Effector CD4-positive, alpha-beta T cell (primary cell): Measurements from ENCODE around the gene FLNA.
"Not testable (repeated sequence)": the region's sequence is repeated elsewhere in the genome, so short reads cannot be mapped to it uniquely, and the experiment has no call there.

Experiments used
- DNase-seq: peaks from one replicate; pipeline ENCODE4 v3.0.0-alpha.2; 2020

Gene FLNA

GRCh38 chrX:154328646-154329045, 45.8 kb downstream of the FLNA start:
- DNase-seq, result no peak

GRCh38 chrX:154327038-154327820, 47.2 kb downstream of the FLNA start:
- DNase-seq, result peak; percentile 29

DNA sequence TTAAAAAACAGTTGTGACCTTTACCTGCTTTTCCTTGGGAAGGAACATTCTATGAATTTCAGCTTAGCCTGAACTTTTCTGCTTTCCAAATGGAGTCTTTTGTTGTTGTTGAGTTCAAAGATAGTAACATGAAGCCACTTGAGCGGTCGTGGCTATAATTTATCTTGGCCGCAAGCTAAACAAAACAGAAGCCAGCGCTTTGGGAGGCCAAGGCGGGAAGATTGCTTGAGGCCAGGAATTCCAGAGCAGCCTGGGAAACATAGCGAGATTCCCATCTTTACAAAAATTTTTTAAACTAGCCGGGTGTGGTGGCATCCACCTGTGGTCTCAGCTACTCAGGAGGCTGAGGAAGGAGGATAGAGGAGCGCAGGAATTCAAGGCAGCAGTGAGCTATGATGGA, 48.9 kb downstream of the FLNA start:
- DNase-seq, result no peak

- DNase-seq, result no peak
These were observed 50.9 kb downstream of the FLNA start for GRCh38 chrX:154323537-154323936.

- DNase-seq, result no peak
These were observed 51.5 kb downstream of the FLNA start for GRCh38 chrX:154322890-154323289.

DNA sequence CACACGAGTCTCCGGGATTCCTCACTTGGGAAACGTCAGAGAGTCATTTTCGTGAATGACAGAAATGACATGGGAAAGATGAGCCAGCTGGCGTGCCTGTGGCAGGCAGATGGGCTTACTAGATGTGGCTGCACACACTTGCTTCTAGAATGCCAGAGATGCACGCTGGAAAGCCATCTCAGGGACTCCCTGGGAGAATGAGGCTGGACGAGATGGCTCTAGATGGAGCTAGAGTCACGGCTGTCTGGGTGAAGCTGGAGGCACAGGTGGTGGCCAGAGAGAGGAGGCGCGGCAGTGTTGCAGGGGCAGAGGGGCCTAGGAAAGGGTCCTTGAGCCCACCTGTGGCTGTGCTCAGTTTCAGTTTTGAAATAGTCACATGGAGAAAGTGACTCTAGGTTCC, 52.8 kb downstream of the FLNA start:
- no peak for DNase-seq

DNA sequence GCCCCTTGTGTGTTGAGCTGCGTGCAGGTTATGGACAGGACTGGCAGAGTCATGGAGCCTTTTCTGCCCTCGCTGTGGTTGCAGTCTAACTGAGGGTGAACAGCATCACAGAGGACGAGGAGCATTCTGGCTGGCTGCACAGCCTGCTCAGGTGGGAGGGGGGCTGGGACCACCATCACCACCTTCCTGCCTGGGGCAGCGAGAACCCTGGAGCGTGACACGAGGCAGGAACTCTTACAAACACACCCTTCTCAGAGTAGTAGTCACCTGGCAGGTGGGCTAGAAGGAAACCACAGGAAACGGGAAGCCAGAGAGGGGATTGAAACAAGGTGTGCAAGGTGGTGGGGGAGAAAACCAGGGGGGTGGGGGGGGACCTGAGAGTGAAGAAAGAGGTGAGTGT, 53.3 kb downstream of the FLNA start:
- DNase-seq, result no peak

DNA sequence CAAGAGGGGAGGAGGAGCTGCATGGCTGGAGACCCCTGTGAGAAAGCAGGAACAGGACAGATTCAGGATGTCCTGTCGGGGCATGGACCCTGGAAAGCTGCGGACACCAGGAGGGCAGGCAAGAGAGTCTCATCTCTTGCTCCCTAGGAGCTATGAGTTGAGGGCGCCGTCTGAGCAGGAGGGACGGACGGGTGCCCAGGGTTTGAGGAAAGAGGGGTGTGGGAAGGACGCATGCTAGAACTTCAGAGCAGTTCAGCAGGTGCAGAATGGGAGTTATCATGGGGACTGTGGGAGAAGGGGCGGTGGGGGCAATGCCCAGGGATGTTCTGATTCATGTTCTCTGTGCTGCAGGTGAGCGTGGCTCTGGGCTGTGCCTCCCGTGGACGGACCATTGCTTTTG, 54.0 kb downstream of the FLNA start:
- no peak for DNase-seq

DNA sequence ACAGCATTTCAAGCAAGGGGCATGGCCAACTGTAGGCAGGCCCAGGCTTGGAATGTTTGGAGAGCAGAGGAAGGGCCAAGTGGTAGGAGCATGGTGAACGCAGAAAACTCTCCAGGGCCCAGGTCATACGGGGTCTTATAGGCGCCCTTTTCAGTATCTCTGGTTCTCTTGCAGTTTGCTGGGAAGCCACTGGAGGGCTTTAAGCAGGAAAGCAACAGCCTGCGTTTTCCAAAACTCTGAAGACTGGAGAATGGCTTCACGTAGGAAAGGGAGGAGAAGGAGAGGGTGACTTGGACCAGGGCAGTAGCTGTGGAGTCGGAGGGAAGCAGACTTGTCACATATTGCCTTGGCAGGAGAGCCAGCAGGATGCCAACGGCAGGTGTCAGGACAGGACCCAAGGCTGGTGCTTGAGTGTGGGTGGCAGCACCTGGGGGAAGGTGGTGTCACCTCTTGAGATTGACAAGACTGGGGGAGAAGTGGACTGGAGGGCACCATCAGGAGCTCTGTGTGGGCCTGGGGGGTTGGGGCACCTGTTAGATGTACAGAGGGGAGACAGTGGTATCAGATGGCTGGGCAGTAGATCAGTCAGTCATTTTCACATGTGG, 56.9 kb downstream of the FLNA start:
- DNase-seq, result no peak

DNA sequence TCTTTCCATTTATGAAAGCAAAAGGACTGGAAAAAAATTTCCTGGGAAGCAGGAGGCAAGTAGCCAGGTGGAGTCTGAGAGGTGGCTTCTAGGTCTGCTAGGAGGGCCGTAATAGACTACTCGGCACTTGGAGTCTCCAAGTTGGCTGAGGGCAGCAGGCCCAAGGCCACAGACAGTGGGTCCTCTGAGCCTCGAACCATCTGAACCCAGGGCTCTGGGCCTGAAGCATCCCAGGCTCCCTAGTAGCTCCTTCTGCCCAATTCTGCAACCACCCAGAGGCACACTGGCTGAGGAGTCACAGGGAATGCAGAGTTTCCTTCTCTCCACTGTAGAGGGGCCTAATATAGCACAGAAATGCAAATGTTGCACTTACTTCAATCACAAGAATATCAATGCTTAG, 59.0 kb downstream of the FLNA start:
- DNase-seq, result no peak

DNA sequence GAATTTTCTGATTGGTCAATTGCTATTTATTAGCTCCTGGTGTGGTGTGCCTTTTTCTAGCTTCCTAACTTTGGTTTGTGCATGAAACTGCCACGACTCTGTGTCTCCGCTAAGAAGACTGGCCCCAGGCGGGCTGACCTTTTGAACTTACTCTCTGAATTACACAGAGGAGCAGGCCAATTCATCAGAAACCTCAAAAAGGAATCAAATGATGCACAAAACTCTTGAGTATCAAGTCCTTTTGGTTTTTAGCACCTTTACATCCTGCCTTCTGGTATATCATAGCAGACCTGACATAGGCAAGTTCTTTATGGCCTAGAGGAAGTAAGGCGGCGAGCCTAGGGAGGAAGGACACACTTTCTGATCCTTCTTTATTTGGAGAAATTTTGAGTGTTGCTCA, 61.3 kb downstream of the FLNA start:
- DNase-seq, result no peak

DNA sequence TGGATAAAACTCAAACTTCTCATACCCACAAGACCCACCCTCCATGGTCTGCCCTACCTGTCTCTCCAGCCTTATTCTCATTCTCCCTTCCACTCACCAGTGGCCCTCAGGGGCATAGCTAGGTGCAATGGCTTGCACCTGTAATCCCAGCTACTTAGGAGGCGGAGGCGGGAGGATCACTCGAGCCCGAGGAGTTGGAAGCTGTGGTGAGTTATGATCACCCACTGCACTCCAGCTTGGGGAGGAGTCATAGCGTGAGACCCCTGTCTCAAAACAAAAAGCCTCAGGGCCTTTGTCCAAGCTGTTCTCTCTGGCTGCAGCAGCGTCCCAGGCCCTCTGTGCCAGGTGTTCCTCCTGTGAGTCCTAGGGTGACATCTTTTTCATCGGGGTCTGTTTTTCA, 62.3 kb downstream of the FLNA start:
- DNase-seq, result no peak

DNA sequence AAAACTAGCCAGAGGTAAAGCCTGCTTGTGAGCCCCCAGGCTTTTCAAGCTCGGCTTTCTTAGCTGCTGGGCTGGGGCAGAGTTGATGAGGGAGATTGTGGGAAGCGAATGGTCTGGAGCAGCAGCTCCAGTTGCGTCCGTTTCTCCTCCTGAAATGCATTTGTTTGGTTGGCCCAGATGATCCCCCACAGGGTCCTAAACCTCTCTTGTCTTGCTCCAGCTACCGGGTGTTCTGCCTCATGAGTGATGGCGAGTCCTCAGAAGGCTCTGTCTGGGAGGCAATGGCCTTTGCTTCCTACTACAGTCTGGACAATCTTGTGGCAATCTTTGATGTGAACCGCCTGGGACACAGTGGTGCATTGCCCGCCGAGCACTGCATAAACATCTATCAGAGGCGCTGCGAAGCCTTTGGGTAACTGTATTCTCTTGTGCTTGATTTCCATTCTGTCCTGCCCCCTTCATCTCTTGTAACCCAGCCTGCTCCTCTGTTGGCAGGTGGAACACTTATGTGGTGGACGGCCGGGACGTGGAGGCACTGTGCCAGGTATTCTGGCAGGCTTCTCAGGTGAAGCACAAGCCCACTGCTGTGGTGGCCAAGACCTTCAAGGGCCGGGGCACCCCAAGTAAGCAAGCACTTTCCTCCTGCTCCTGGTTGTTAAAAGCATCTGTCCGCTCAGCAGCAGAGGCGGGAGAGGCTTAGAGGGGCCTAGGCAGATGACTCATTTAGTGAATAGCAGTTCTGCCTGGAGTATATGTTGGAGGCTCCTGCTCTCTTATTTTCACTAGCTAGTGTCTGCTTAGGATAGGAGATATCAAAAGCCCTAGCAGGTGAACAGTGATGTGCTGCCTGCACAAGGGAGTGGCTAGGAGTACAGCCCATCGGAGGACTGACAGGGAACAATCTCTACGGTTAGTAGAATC, 63.6 kb downstream of the FLNA start:
- DNase-seq, result no peak

DNA sequence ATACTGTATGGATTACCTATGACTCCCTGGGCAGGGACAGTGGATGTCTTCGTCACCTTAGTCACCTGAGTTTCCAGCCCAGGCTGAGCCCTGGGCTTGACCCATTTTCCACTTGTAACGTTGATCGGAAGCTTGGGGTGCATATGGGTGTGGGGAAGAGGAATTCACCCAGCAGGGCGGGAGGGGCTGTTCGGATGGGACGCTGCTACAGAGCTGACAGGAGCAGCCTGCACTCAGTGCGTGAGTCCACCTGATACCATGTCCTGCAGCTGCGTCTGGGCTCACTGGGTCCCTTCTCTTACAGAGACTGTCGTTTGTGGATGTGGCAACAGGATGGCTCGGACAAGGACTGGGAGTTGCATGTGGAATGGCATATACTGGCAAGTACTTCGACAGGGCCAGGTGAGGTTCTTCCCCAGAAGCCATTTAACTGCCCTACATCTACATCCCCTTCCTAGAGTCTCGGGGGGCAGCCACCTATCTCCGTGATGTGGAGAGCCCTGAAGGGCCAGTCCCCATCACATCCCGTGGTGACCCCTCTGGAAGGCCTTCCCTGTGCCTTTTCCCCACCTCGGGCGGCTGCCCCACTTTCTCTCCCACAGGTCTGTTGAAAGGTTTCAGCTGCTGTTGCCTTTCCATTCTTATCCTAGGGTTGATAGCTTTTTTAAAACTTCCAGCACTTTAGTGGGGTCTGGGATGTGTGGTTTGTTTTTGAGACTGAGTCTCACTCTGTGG, 65.2 kb downstream of the FLNA start:
- no peak for DNase-seq

DNA sequence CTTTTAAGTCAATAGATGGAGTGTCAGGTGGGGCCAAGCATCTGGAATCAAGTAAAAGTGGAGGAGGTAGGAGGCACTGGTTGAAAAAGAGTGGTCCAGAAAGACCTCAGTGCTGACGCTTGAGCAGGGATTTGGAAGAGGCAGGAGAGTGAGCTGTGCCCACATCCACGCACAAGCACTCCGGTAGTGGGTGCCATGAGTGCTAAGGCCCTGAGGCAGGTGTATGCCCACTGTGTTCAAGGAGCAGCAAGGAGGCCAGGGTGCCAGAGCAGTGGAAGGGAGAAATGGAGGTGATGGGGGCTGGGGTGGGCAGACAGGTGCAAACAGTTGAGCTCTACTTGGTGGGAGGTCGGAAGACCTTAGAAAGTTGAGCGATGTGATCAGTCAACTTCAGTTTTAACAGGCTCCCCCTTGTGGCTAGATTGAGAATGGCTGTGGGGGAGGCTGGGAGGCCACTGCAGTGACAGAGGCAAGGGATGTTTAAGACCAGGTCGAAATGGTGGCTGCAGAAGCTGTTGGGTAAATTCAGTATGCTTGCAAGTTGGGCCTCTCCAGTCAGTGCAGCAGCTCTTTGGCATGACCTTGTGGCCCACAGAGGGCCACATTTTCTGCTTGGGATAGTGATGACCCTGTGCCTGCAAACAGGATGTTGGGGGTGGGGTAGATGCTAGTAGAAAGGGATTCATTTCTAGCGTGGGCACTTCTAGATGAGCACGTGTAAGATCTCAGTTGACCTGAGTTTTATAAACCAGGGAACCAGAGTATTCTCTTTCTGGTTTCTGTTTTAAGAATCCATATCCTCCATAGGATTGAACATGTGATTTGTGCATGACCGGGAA, 66.1 kb downstream of the FLNA start:
- peak; percentile 74 for DNase-seq

GRCh38 chrX:154307202-154307601, 67.2 kb downstream of the FLNA start:
- no peak for DNase-seq

GRCh38 chrX:154305541-154306205, 68.8 kb downstream of the FLNA start:
- DNase-seq, result no peak

DNA sequence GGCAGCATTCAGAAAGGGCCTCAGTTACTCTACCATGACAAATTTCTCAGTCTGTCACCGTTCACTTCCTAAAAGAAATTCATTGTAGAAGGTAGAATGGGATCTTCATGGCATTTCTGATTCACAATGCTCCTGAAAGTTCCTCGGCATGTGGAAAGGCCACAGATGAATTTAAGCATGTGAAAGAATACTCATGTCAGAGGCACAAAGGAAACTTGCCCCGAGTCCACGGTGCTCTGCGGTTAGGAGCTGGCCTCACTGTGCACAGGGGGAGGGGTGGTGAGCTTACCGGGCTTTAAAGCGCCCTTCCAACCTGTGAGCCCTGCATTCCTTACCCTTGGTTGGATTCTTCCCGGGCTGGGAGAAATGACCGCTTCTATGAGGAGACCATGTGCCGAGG, 69.6 kb downstream of the FLNA start:
- no peak for DNase-seq

GRCh38 chrX:154303476-154303875, 71.0 kb downstream of the FLNA start:
- DNase-seq, result no peak

DNA sequence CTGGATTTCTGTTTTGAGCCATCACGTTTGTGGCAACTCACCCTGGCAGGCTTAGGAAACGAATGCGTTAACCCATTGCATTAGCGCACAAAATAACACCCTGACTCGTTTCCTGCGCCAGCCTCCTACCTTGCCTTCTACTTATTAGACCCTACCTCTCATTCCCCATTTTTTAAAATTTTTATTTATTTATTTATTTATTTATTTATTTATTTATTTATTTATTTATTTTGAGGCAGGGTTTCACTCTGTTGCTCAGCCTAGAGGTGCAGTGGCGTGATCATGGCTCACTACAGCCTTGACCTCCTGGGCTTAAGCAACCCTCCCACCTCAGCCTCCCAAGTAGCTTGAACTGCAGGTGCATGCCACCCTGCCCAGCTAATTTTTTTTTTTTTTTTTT, 71.4 kb downstream of the FLNA start:
- not testable (repeated sequence) for DNase-seq

DNA sequence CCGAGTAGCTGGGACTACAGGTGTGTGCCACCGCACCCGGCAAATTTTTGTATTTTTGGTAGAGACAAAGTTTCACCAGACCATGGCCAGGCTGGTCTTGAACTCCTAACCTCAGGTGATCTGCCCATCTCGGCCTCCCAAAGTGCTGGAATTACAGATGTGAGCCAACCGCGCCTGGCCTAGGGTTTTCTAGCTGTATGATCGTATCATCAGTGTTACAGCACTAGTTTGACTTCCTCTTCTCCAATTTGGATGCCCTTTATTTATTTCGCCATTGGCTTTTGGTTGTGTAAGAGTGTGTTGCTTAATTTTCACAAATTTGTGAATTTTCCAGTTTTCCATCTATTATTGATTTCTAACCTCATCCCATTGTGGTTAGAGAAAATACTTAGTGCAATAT, 73.6 kb downstream of the FLNA start:
- no peak for DNase-seq
